Measurements from ENCODE around the gene CTBP2.

- TF ChIP-seq ZNF558 (CRISPR knock-in tag; IDR thresholded peaks at IDR 0.05; ENCODE audit: borderline replicate concordance) (no peak), KLF16 (CRISPR knock-in tag; IDR thresholded peaks at IDR 0.05) (no peak), ZFX (CRISPR knock-in tag; IDR thresholded peaks at IDR 0.05; ENCODE audit: low read depth) (no peak), ETV6 (CRISPR knock-in tag; conservative IDR thresholded peaks at IDR 0.05) (no peak), KLF15 (CRISPR knock-in tag; IDR thresholded peaks at IDR 0.05; ENCODE audit: borderline replicate concordance) (no peak), ZMAT5 (CRISPR knock-in tag; IDR thresholded peaks at IDR 0.05; ENCODE audit: borderline replicate concordance, low read depth) (no peak), GTF2F1 (IDR thresholded peaks at IDR 0.05; ENCODE audit: low read length) (no peak), ZNF281 (CRISPR knock-in tag; IDR thresholded peaks at IDR 0.05; ENCODE audit: borderline replicate concordance) (no peak), KLF13 (CRISPR knock-in tag; IDR thresholded peaks at IDR 0.05) (no peak), JDP2 (CRISPR knock-in tag; IDR thresholded peaks at IDR 0.05; ENCODE audit: borderline replicate concordance) (no peak), HMG20B (CRISPR knock-in tag; conservative IDR thresholded peaks at IDR 0.05) (no peak)
Observed at GRCh38 chr10:125201108-125201524, 40.8 kb upstream of the CTBP2 start.

Data from HepG2 (cell line).